ENCODE measurements around the gene LEPROT. TPM values are rescaled to one million over a fixed set of nuclear protein-coding genes. Genes with fewer than 3 reads are reported as not detected.

The LEPROT gene
- total RNA-seq, 2 experiments from 2014 or later: 10.9 to 11.3 TPM

GRCh38 chr1:65470766-65471165 lies 50.3 kb downstream of the LEPROT start:
- H3K9me3 Mint-ChIP-seq: peaks cover 5% of the 10 kb centered on the region
- no peak for DNase-seq
- no peak overlapping the region for H3K27ac Mint-ChIP-seq

DNA sequence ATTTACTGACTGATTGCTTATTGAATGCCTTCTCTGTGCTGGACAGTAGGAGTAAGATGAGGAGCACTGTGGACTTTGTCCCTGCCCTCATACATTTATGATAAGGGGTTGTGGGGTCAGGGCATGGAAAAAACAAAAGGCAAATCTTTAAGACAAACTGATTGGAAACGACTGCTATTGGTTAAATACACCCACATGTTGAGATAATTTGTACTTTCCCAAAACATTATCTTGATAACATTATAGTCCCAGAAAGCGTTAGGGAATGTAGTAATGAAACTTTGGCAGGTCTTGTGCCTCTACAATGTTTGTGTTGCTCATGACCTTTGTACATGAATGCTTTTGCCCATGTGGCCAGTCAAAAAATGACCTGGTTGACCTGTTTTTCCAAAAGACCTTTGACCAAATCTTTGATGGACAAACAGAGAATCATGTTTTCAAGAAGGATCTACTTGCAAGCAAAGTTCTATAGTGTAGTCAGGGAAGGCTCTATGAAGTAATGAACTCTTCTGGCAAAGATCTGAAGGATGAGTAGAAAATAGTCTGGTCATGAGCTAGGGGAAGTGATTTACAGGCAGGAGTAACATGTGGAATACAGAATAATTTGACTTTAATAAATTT lies 50.9 kb downstream of the LEPROT start:
- Mint-ChIP-seq H3K4me1 (no peaks in the 10 kb centered on the region), H3K27ac (no peak overlapping the region), H3K27me3 (no peaks in the 10 kb centered on the region), H3K36me3 (peaks cover 4% of the 10 kb centered on the region), H3K4me3 (no peak overlapping the region), H3K9me3 (peaks cover 4% of the 10 kb centered on the region)
- DNase-seq: no peak

More at GRCh38 chr1:65470766-65471165, 50.3 kb downstream of the LEPROT start:
- no peaks in the 10 kb centered on the region for H3K4me1 Mint-ChIP-seq
- peaks cover 4% of the 10 kb centered on the region for H3K36me3 Mint-ChIP-seq
- H3K27me3 Mint-ChIP-seq: no peaks in the 10 kb centered on the region
- no peak overlapping the region for H3K4me3 Mint-ChIP-seq

DNA sequence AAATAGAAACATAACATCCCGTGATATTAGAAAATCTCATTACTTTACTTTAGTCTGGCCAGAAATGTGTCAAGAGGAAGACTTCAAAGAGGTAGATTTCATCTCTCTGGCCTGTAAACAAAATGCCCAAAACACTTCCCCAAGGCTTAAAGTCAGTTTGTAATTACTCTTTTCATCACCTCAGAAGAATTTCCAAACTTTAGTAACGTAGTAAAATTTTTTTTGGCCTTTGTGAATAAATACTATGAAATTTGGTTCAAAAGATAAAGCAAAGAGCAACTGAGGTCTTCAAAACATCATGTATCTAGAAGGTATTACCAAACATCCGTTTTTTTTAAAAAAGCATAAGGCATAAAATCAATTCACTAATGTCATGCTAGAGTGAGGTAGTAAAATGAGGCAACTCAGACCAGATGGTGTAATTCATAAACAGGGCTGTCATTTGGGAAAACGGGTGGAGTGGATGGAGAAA lies 51.4 kb downstream of the LEPROT start:
- Mint-ChIP-seq H3K36me3 (no peaks in the 10 kb centered on the region), H3K9me3 (no peaks in the 10 kb centered on the region), H3K4me3 (no peak overlapping the region), H3K4me1 (no peaks in the 10 kb centered on the region), H3K27ac (no peak overlapping the region), H3K27me3 (no peaks in the 10 kb centered on the region)
- DNase-seq: no peak

- H3K4me3 Mint-ChIP-seq: no peak overlapping the region
- DNase-seq: no peak
- H3K9me3 Mint-ChIP-seq: no peaks in the 10 kb centered on the region
- no peaks in the 10 kb centered on the region for H3K36me3 Mint-ChIP-seq
- H3K4me1 Mint-ChIP-seq: no peaks in the 10 kb centered on the region
- H3K27me3 Mint-ChIP-seq: no peaks in the 10 kb centered on the region
- H3K27ac Mint-ChIP-seq: no peak overlapping the region
Measured at GRCh38 chr1:65476327-65476726, 55.9 kb downstream of the LEPROT start.

DNA sequence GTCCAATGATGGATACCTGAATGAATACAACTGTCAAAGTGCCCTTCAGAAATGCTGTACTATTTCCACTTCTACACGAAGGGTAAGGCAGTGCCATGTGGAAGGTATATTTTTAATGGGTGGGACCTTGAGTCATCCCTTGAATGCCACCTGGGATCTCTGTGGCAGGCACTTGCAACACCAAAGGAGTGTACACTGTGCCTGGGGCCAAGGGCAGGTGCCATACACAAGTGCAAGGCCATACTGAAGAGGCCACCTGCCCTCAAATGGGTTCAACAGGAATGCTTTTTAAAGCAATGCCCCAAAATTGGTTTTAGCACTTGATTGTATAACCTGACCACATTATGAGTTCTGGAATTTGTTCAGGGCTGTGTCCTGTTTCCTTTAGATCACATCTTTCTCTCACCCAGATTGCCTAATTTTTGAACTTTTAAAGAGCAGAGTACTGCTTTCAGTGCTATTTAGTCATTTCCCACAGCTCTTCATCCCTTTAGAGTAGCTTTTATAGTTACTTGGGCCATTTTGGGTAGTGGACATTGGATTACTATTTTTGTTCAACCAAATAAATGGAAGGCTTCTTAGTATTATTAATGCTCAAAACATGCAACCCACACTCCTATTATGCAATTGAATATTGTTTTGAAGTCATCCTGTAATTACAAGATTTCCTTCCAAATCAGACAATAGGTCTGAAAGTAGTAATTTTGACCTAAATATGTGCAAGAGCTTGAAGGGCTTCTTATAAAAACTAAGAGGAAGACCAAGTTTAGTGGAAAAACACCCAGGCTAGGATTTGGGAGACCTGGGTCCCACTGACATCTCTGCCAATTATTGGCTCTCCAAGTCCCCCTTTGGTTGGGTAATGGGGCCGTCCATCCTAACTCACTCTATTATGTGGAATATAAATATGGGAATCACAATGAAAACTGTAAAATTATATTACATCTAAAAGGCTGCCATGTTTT lies 57.2 kb downstream of the LEPROT start:
- no peaks in the 10 kb centered on the region for H3K9me3 Mint-ChIP-seq
- no peak overlapping the region for H3K27ac Mint-ChIP-seq

DNA sequence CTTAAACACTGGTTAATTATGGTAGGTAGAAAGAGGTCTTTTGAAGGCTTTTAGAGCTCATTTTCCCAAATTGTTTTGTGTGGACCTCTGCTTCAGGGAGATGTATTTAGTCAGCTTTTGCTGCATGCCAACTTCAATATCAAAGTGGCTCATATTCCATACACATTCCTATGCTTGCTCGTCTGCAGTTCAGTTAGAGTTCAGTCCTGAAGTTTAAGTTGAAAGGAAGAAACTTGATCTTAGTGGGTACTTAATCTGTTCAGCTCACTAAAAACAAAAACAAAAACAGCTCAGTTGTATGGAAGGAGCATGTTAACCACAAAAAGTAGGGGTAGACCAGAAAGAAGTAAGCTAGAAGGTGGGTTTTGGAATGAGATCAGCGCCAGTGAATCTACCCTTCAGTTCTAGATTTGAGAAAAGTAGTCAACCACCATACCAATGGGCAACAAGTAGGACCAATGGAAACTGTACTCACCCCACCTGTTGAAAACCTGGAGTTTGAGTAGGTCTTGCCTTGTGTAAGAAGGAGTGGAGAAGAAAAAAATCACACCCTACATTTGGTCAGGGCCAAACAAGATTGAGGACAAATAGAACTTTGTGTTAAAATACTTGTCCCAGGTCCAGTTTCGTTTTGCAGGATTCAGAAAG lies 58.0 kb downstream of the LEPROT start:
- Mint-ChIP-seq H3K4me1 (no peaks in the 10 kb centered on the region), H3K27me3 (no peaks in the 10 kb centered on the region), H3K9me3 (no peaks in the 10 kb centered on the region), H3K36me3 (no peaks in the 10 kb centered on the region), H3K4me3 (no peak overlapping the region), H3K27ac (no peak overlapping the region)
- no peak for DNase-seq

More for the DNA sequence above, 57.2 kb downstream of the LEPROT start:
- Mint-ChIP-seq H3K4me1 (no peaks in the 10 kb centered on the region), H3K36me3 (no peaks in the 10 kb centered on the region), H3K27me3 (no peaks in the 10 kb centered on the region), H3K4me3 (no peak overlapping the region)
- no peak for DNase-seq

- no peak overlapping the region for H3K27ac Mint-ChIP-seq
- H3K4me1 Mint-ChIP-seq: no peaks in the 10 kb centered on the region
- no peaks in the 10 kb centered on the region for H3K9me3 Mint-ChIP-seq
- H3K4me3 Mint-ChIP-seq: no peak overlapping the region
- no peaks in the 10 kb centered on the region for H3K27me3 Mint-ChIP-seq
- no peak for DNase-seq
- H3K36me3 Mint-ChIP-seq: no peaks in the 10 kb centered on the region
Measured at GRCh38 chr1:65479554-65480204, 59.2 kb downstream of the LEPROT start.

GRCh38 chr1:65480684-65481405 lies 60.4 kb downstream of the LEPROT start:
- H3K36me3 Mint-ChIP-seq: no peaks in the 10 kb centered on the region
- no peaks in the 10 kb centered on the region for H3K4me1 Mint-ChIP-seq
- H3K9me3 Mint-ChIP-seq: no peaks in the 10 kb centered on the region
- H3K27ac Mint-ChIP-seq: no peak overlapping the region
- no peaks in the 10 kb centered on the region for H3K27me3 Mint-ChIP-seq
- DNase-seq: no peak
- H3K4me3 Mint-ChIP-seq: no peak overlapping the region

DNA sequence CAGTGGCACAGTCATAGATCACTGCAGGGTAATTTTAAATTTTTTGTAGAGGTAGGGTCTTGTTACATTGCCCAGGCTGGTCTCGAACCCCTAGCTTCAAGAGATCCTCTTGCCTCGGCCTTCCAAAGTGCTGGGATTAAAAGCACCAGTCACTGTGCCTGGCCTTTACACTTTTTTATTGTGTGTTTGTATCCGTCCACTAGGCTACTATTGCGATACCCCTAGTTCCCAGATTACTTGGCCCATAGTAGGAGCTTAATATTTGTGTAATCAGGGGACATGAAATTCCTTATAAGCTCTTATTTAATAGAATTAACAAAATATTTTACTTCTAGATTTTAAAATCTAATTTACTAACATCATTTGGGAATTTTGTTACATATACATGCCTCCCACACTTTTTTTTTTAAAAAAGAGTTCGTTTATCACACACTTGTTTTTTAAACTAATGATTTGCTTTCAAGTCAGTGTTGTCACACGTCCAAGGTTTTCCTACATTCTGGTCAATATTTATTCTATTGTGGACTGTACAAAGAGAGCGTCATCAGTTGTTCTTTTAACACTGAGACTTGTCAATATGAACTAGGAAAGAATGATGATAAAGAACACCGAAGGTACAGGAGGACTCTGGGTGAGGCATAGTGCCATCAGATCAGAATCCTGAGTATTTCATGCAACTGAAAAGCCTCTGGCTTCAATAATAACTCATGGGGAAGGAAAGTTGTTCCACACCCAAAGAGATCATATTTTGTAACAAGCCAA lies 63.7 kb downstream of the LEPROT start:
- Mint-ChIP-seq H3K4me1 (no peaks in the 10 kb centered on the region), H3K27me3 (no peaks in the 10 kb centered on the region), H3K36me3 (no peaks in the 10 kb centered on the region)

More for the DNA sequence above, 63.7 kb downstream of the LEPROT start:
- DNase-seq: no peak
- H3K9me3 Mint-ChIP-seq: no peaks in the 10 kb centered on the region
- no peak overlapping the region for H3K27ac Mint-ChIP-seq
- H3K4me3 Mint-ChIP-seq: no peak overlapping the region

Other genes with a start within 250 kb of the LEPROT start
- 1 to 10 TPM; 1.9 TPM for gene DNAJC6, start 111.1 kb upstream of the LEPROT start, total RNA-seq
- gene LEPR, start within 50 bp of the LEPROT start, total RNA-seq: 1 to 10 TPM; 1.6 to 2.2 TPM